CD4-positive, alpha-beta T cell (primary cell): Measurements from ENCODE around the gene ETV3L. TPM values are rescaled to one million over a fixed set of nuclear protein-coding genes. Genes with fewer than 3 reads are reported as not detected.
A peak's percentile ranks its signal among the peaks of the same experiment; 100 is the strongest.

ENCODE experiments used
- ATAC-seq: fragments of 200-7000 bp; cut with Tn5 transposase; one replicate; pipeline ENCODE4 v1.10.0; 2022; ENCODE audit warnings: mild to moderate bottlenecking; ENCODE audit not compliant: poor library complexity
- CTCF ChIA-PET: fragments of 350-600 bp; sonication (Branson Sonifier 250); formaldehyde crosslinking; loops from one replicate; lab custom pipeline; 2021; ENCODE audit warnings: antibody characterized with exemption, inconsistent platforms; lab: Charles Lee
- POLR2A ChIA-PET: fragments of 350-600 bp; sonication (Branson Sonifier 250); formaldehyde crosslinking; loops from one replicate; lab custom pipeline; 2021; ENCODE audit warnings: antibody characterized with exemption, inconsistent platforms; lab: Charles Lee
- DNase-seq, 14 experiments: peaks; one replicate each; pipeline ENCODE4 v3.0.0-alpha.2; 2013 to 2020; ENCODE audit warnings: mixed read lengths in 2 of 14
- H3K27ac ChIP-seq, 2 donors: one replicate each; pipeline versions ENCODE4 v1.5.1 to v1.7.0; 2013; ENCODE audit warnings: low read length in 2 of 2, low read depth in 1 of 2, mild to moderate bottlenecking in 1 of 2
- H3K27me3 ChIP-seq, 2 experiments: 1 replicate in 1 of 2; 2 replicates in 1 of 2; pipeline versions ENCODE4 v1.6.1 to v1.7.0; 2013; ENCODE audit warnings: low read length in 2 of 2, control low read depth in 1 of 2, mild to moderate bottlenecking in 1 of 2, moderate library complexity in 1 of 2; ENCODE audit not compliant: insufficient read depth in 2 of 2, control insufficient read depth in 1 of 2
- H3K36me3 ChIP-seq: one replicate; pipeline ENCODE4 v1.6.1; 2013; ENCODE audit warnings: low read length, control low read depth; ENCODE audit not compliant: insufficient read depth
- H3K4me1 ChIP-seq: one replicate; pipeline ENCODE4 v1.6.1; 2013; ENCODE audit warnings: low read length, control low read depth; ENCODE audit not compliant: insufficient read depth
- H3K4me3 ChIP-seq: one replicate; pipeline ENCODE4 v1.5.1; 2013; ENCODE audit warnings: mild to moderate bottlenecking, low read length, moderate library complexity
- H3K9me3 ChIP-seq, 2 experiments: 1 replicate in 1 of 2; 2 replicates in 1 of 2; pipeline versions ENCODE4 v1.6.1 to v1.7.0; 2013; ENCODE audit warnings: low read length in 2 of 2, mild to moderate bottlenecking in 2 of 2, control low read depth in 1 of 2, moderate library complexity in 1 of 2; ENCODE audit not compliant: control insufficient read depth in 1 of 2, insufficient read depth in 1 of 2
- H3K27ac Mint-ChIP-seq: one replicate; pipeline ENCODE4 v1.8.0; 2020; ENCODE audit warnings: mixed read lengths
- H3K27me3 Mint-ChIP-seq: one replicate; pipeline ENCODE4 v1.8.0; 2021; ENCODE audit warnings: mixed read lengths
- H3K36me3 Mint-ChIP-seq: one replicate; pipeline ENCODE4 v1.8.0; 2021; ENCODE audit warnings: low read depth, mixed read lengths
- H3K4me1 Mint-ChIP-seq: one replicate; pipeline ENCODE4 v1.8.0; 2021; ENCODE audit warnings: low read depth, mixed read lengths
- H3K4me3 Mint-ChIP-seq: one replicate; pipeline ENCODE4 v1.8.0; 2020; ENCODE audit warnings: mild to moderate bottlenecking, mixed read lengths
- H3K9me3 Mint-ChIP-seq: one replicate; pipeline ENCODE4 v1.8.0; 2020; ENCODE audit warnings: mixed read lengths
- intact Hi-C, 2 experiments: fragments of 100-400 bp; cut with DNase I in 1 of 2; cut with micrococcal nuclease in 1 of 2; formaldehyde crosslinking; loops; one replicate each; pipeline versions ENCODE4 v1.15.1 to v1.9.0; 2023 to 2025; cut with DNase I, micrococcal nuclease
- polyA plus RNA-seq, 2 donors: library from polyadenylated mRNA; unstranded; fragments of 120-200 nt; gene quantifications; one replicate each; pipeline ENCODE4 v1.2.1, GENCODE V29; 2013
- total RNA-seq, 174 experiments: library from RNA in 2 of 174; stranded (reverse) in 2 of 174; gene quantifications; one replicate each; pipeline ENCODE4 v1.2.3 and lab custom pipeline; 2021 to 2026
- TF ChIP-seq, protein P1 (sequence below): fragments of 200-600 bp; IDR thresholded peaks from one replicate; pipeline ENCODE4 v1.8.0; 2022; ENCODE audit warnings: antibody characterized with exemption, mild to moderate bottlenecking

The ETV3L gene
- not detected for total RNA-seq
- not detected for polyA plus RNA-seq (2013, experiment 1 of 2)
- polyA plus RNA-seq (2013, experiment 2 of 2): 0.04 TPM
- total RNA-seq (lab: John Stamatoyannopoulos, UW): 0 to 0.13 (median 0) reads per million in 172 experiments

DNA sequence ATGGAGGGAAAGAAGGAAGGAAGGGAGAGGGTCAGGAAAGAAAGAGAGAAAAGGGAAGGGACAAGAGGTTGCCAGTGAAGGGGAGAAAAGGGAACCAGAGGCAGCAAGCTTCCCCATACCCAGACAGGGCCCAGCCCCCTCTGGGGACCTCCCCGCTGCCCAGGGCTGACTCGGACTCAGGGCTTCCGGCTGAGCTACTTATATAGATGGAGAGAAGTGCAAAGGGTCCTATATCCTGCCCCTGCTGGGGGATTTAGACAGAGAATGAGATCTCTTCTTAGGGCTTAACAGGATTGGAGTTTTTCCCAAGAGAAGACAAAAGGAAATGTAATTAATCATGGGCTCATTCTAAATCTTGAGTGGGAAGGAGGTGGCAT is at the start of gene ETV3L:
ETV3L (minus strand) TSS at position 176 of the 377 bp plus-strand sequence. CDS start 285 bp downstream, outside the sequence.
- Histone ChIP-seq H3K36me3 (no peaks in the 10 kb centered on the region), H3K27me3 (no peaks in the 10 kb centered on the region), H3K4me1 (peaks cover 4% of the 10 kb centered on the region), H3K27ac (no peak within 1 kb of the TSS), H3K9me3 (no peaks in the 10 kb centered on the region), H3K4me3 (no peak within 1 kb of the TSS)
- no peaks in the 10 kb centered on the region for H3K4me1 Mint-ChIP-seq
- ATAC-seq (no peak), DNase-seq (peak in 2 of 14 experiments; percentile 53 to 59)
- TF ChIP-seq, protein P1, sequence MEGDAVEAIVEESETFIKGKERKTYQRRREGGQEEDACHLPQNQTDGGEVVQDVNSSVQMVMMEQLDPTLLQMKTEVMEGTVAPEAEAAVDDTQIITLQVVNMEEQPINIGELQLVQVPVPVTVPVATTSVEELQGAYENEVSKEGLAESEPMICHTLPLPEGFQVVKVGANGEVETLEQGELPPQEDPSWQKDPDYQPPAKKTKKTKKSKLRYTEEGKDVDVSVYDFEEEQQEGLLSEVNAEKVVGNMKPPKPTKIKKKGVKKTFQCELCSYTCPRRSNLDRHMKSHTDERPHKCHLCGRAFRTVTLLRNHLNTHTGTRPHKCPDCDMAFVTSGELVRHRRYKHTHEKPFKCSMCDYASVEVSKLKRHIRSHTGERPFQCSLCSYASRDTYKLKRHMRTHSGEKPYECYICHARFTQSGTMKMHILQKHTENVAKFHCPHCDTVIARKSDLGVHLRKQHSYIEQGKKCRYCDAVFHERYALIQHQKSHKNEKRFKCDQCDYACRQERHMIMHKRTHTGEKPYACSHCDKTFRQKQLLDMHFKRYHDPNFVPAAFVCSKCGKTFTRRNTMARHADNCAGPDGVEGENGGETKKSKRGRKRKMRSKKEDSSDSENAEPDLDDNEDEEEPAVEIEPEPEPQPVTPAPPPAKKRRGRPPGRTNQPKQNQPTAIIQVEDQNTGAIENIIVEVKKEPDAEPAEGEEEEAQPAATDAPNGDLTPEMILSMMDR: no peak
- ChIA-PET POLR2A (no interaction called here), CTCF (no interaction called here)
- no peaks in the 10 kb centered on the region for H3K36me3 Mint-ChIP-seq
- H3K4me3 Mint-ChIP-seq: no peak within 1 kb of the TSS
- no peaks in the 10 kb centered on the region for H3K27me3 Mint-ChIP-seq
- H3K27ac Mint-ChIP-seq: no peak within 1 kb of the TSS
- intact Hi-C loops: no loop called here
- H3K9me3 Mint-ChIP-seq: no peaks in the 10 kb centered on the region

DNA sequence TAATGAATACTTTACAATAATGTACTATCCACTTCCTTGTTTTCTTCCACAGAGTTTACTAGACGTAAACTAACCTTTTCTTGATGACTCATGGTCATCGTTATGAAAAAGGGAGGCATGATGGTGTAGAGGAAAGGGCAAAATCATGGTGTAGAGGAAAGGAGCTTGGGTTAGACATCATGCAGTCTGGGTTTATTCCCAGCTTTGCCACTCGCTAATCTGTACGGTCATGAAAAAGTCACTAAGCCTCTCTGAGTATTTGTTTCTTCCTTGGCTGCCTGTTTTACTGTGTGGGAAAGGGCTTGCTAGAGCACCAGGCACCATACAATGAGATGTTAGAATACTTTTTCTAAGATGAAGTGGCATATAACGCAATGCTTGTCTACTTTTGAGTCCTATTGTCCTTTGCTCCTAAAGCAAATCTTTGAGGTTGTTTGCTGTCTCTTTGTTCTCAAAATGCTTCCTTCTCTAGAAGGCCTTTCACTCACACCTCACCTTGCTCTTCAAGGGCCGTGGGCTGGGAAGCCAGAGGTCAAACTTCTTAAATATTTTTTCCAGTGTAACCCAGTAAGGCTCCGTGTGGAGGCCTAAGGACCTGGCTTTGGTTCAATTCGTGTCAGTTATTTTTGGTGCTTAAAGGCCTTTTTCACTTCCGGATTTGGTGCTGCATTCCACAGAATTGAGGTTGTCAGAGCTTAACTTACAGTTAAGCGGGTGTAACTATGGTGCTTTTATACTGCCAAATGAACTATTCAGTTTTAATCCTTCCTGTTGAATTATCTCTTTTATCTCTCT is 48.5 kb upstream of the ETV3L start:
- Histone ChIP-seq H3K27me3 (no peaks in the 10 kb centered on the region), H3K4me3 (no peak overlapping the region), H3K9me3 (no peaks in the 10 kb centered on the region), H3K36me3 (no peaks in the 10 kb centered on the region), H3K27ac (no peak overlapping the region), H3K4me1 (peaks cover 5% of the 10 kb centered on the region)
- ChIA-PET CTCF (interaction anchor here (1.6 to 3.1 kb wide), 2 partner anchors 8 to 58 kb away, joined by 7 to 26 read pairs; no protein-coding TSS in a partner anchor), POLR2A (interaction anchor here (1.3 kb wide), 1 partner anchor 9 kb away, joined by 6 read pairs; the partner anchor contains the start of gene ETV3)
- Mint-ChIP-seq H3K36me3 (no peaks in the 10 kb centered on the region), H3K4me3 (no peak overlapping the region), H3K27ac (no peak overlapping the region), H3K4me1 (peaks cover 6% of the 10 kb centered on the region), H3K9me3 (no peaks in the 10 kb centered on the region), H3K27me3 (no peaks in the 10 kb centered on the region)
- ATAC-seq (no peak), DNase-seq (peak in 1 of 14 experiments; percentile 39)
- intact Hi-C loops: no loop called here
- TF ChIP-seq, protein P1: no peak

DNA sequence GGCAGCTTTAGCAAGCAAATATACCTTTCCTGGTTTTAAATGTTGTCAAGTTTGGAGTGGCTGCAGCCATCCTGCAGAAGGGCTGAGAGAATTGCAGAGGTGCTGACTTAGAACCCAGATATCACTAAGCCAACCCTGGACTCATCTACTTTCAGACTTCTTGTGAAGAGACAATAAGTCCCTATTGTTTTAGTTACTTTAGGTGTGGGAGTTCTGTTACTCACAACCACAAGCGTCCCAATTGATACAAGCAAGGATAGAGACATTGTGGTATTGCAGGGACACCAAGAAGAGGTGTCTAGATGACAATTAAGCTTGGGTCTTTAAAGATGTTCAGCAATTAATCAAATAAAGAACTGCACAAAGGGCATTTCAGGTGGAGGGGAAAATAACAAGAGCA is 47.4 kb upstream of the ETV3L start:
- ATAC-seq (no peak), DNase-seq (no peak)
- H3K4me1 ChIP-seq: peaks cover 5% of the 10 kb centered on the region
- POLR2A ChIA-PET: interaction anchor here (1.3 kb wide), 1 partner anchor 8 kb away, joined by 6 read pairs; the partner anchor contains the start of gene ETV3
- H3K27me3 ChIP-seq: no peaks in the 10 kb centered on the region
- CTCF ChIA-PET: interaction anchor here (1.6 to 3.1 kb wide), 2 partner anchors 9 to 57 kb away, joined by 7 to 26 read pairs; no protein-coding TSS in a partner anchor
- no peaks in the 10 kb centered on the region for H3K9me3 ChIP-seq
- no peaks in the 10 kb centered on the region for H3K36me3 ChIP-seq
- peaks cover 6% of the 10 kb centered on the region for H3K4me1 Mint-ChIP-seq
- H3K27ac Mint-ChIP-seq: no peak overlapping the region
- TF ChIP-seq, protein P1: no peak
- H3K4me3 ChIP-seq: no peak overlapping the region
- H3K36me3 Mint-ChIP-seq: no peaks in the 10 kb centered on the region
- H3K9me3 Mint-ChIP-seq: no peaks in the 10 kb centered on the region
- H3K27ac ChIP-seq: no peak overlapping the region
- H3K4me3 Mint-ChIP-seq: no peak overlapping the region
- intact Hi-C loops: no loop called here
- H3K27me3 Mint-ChIP-seq: no peaks in the 10 kb centered on the region
